CD14-positive monocyte (primary cell): ENCODE data around the gene MACROD2. TPM values are rescaled to one million over a fixed set of nuclear protein-coding genes. Genes with fewer than 3 reads are reported as not detected.

Experiments used
- DNase-seq, 3 donors: peaks; one replicate each; pipeline ENCODE4 v3.0.0-alpha.2; 2011 to 2022
- H2AFZ ChIP-seq: 2 replicates; pipeline ENCODE4 v1.6.0; 2012; ENCODE audit warnings: mild to moderate bottlenecking, low read depth, low read length, inconsistent platforms; ENCODE audit not compliant: insufficient read depth, poor library complexity, severe bottlenecking
- H3K27ac ChIP-seq, 2 donors: 1 replicate in 1 of 2; 2 replicates in 1 of 2; pipeline ENCODE4 v1.5.1; 2012 to 2013; ENCODE audit warnings: low read length in 2 of 2, control low read depth in 1 of 2, inconsistent platforms in 1 of 2, low read depth in 1 of 2, mild to moderate bottlenecking in 1 of 2
- H3K27me3 ChIP-seq, 2 donors: one replicate each; pipeline versions ENCODE4 v1.6.0 to v1.6.1; 2011 to 2013; ENCODE audit warnings: low read length in 2 of 2; ENCODE audit not compliant: control insufficient read depth in 2 of 2, insufficient read depth in 2 of 2
- H3K36me3 ChIP-seq, 2 donors: replicated peaks in 1 of 2; 1 replicate in 1 of 2; 2 replicates in 1 of 2; pipeline versions ENCODE4 v1.5.1 to v1.6.1; 2012 to 2013; ENCODE audit warnings: low read length in 2 of 2, control low read depth in 1 of 2, inconsistent platforms in 1 of 2, mild to moderate bottlenecking in 1 of 2; ENCODE audit not compliant: insufficient read depth in 2 of 2, control insufficient read depth in 1 of 2
- H3K4me1 ChIP-seq, 2 donors: 1 replicate in 1 of 2; 2 replicates in 1 of 2; pipeline versions ENCODE4 v1.5.1 to v1.6.1; 2012 to 2013; ENCODE audit warnings: low read length in 2 of 2, control low read depth in 1 of 2, inconsistent platforms in 1 of 2, mild to moderate bottlenecking in 1 of 2, moderate library complexity in 1 of 2; ENCODE audit not compliant: insufficient read depth in 2 of 2, control insufficient read depth in 1 of 2
- H3K4me2 ChIP-seq: replicated peaks from 2 replicates; pipeline ENCODE3; 2012; ENCODE audit warnings: low read length, moderate library complexity, mild to moderate bottlenecking; ENCODE audit not compliant: poor library complexity, severe bottlenecking; ENCODE audit errors: extremely low read depth
- H3K4me3 ChIP-seq, 3 experiments: fragments of 200-600 bp in 1 of 3; sonication (generic) in 1 of 3; replicated peaks in 1 of 3; 1 replicate in 2 of 3; 2 replicates in 1 of 3; pipeline ENCODE4 v1.5.1; 2011 to 2013; ENCODE audit warnings: low read length in 3 of 3, mild to moderate bottlenecking in 3 of 3, control low read depth in 2 of 3, low read depth in 2 of 3, inconsistent platforms in 1 of 3, moderate library complexity in 1 of 3
- H3K79me2 ChIP-seq: 2 replicates; pipeline ENCODE4 v1.6.0; 2012; ENCODE audit warnings: mild to moderate bottlenecking, control low read depth, inconsistent platforms, low read length, moderate library complexity; ENCODE audit not compliant: insufficient read depth
- H3K9ac ChIP-seq: 2 replicates; pipeline ENCODE4 v1.6.0; 2017; ENCODE audit warnings: low read length, mild to moderate bottlenecking; ENCODE audit not compliant: insufficient read depth, poor library complexity, severe bottlenecking
- H3K9me3 ChIP-seq, 2 donors: replicated peaks in 1 of 2; 1 replicate in 1 of 2; 2 replicates in 1 of 2; pipeline versions ENCODE4 v1.5.1 to v1.6.1; 2012 to 2013; ENCODE audit warnings: low read length in 2 of 2, control low read depth in 1 of 2; ENCODE audit not compliant: control insufficient read depth in 1 of 2, insufficient read depth in 1 of 2
- H4K20me1 ChIP-seq: 2 replicates; pipeline ENCODE4 v1.6.0; 2012; ENCODE audit warnings: mild to moderate bottlenecking, low read length, control low read depth, moderate library complexity; ENCODE audit not compliant: insufficient read depth
- H3K27ac Mint-ChIP-seq, 7 donors: one replicate each; pipeline ENCODE4 v1.8.0; 2020; ENCODE audit warnings: mild to moderate bottlenecking in 7 of 7, mixed read lengths in 7 of 7, moderate library complexity in 6 of 7, inconsistent platforms in 2 of 7
- H3K27me3 Mint-ChIP-seq, 3 donors: one replicate each; pipeline ENCODE4 v1.8.0; 2021 to 2022; ENCODE audit warnings: low read depth in 3 of 3, mild to moderate bottlenecking in 3 of 3, mixed read lengths in 3 of 3, moderate library complexity in 3 of 3, inconsistent platforms in 1 of 3
- H3K36me3 Mint-ChIP-seq, 2 donors: one replicate each; pipeline ENCODE4 v1.8.0; 2020; ENCODE audit warnings: mixed read lengths in 2 of 2, inconsistent platforms in 1 of 2, mild to moderate bottlenecking in 1 of 2
- H3K4me1 Mint-ChIP-seq: one replicate; pipeline ENCODE4 v1.8.0; 2020; ENCODE audit warnings: mild to moderate bottlenecking, mixed read lengths
- H3K4me3 Mint-ChIP-seq, 2 donors: one replicate each; pipeline ENCODE4 v1.8.0; 2020; ENCODE audit warnings: mild to moderate bottlenecking in 2 of 2, mixed read lengths in 2 of 2, moderate library complexity in 1 of 2
- H3K9me3 Mint-ChIP-seq, 7 donors: one replicate each; pipeline ENCODE4 v1.8.0; 2020 to 2022; ENCODE audit warnings: mixed read lengths in 7 of 7, mild to moderate bottlenecking in 6 of 7, moderate library complexity in 6 of 7, inconsistent platforms in 2 of 7
- WGBS: methylation state at CpG from one replicate; pipeline ENCODE4 v1.1.5; 2013; ENCODE audit warnings: missing lambda C conversion rate; ENCODE audit not compliant: insufficient coverage; 5-methylcytosine and 5-hydroxymethylcytosine counted together
- intact Hi-C, 2 donors: fragments of 100-400 bp; cut with micrococcal nuclease; formaldehyde crosslinking; loops; one replicate each; pipeline versions ENCODE4 v1.15.0 to v1.15.1; 2023
- polyA plus RNA-seq, 3 donors: library from polyadenylated mRNA; depleted of rRNA in 1 of 3; unstranded in 2 of 3; stranded (reverse) in 1 of 3; fragments of 300-500 nt in 2 of 3; fragments of >200 nt in 1 of 3; fragmentation: Illumina TruSeq in 2 of 3; gene quantifications; 1 replicate in 2 of 3; 2 replicates in 1 of 3; pipeline ENCODE4 v1.2.3, GENCODE V29; 2012 to 2021
- TF ChIP-seq, protein P1 (sequence below): fragments of 200-600 bp; IDR thresholded peaks from one replicate; pipeline ENCODE4 v1.8.0; 2022; ENCODE audit warnings: antibody characterized with exemption, mild to moderate bottlenecking

Gene MACROD2
- polyA plus RNA-seq, 3 donors: 0.23 TPM; not detected in 2

- TF ChIP-seq, protein P1, sequence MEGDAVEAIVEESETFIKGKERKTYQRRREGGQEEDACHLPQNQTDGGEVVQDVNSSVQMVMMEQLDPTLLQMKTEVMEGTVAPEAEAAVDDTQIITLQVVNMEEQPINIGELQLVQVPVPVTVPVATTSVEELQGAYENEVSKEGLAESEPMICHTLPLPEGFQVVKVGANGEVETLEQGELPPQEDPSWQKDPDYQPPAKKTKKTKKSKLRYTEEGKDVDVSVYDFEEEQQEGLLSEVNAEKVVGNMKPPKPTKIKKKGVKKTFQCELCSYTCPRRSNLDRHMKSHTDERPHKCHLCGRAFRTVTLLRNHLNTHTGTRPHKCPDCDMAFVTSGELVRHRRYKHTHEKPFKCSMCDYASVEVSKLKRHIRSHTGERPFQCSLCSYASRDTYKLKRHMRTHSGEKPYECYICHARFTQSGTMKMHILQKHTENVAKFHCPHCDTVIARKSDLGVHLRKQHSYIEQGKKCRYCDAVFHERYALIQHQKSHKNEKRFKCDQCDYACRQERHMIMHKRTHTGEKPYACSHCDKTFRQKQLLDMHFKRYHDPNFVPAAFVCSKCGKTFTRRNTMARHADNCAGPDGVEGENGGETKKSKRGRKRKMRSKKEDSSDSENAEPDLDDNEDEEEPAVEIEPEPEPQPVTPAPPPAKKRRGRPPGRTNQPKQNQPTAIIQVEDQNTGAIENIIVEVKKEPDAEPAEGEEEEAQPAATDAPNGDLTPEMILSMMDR: no peak
- Histone ChIP-seq H3K9me3 (no peaks in the 10 kb centered on the region), H3K36me3 (no peaks in the 10 kb centered on the region), H3K9ac (no peak overlapping the region), H3K4me3 (no peak overlapping the region), H3K27me3 (no peaks in the 10 kb centered on the region), H3K27ac (no peak overlapping the region), H2AFZ (no peak overlapping the region), H3K4me2 (no peak overlapping the region), H3K4me1 (no peaks in the 10 kb centered on the region), H3K79me2 (no peaks in the 10 kb centered on the region), H4K20me1 (no peaks in the 10 kb centered on the region)
- Mint-ChIP-seq H3K36me3 (no peaks in the 10 kb centered on the region), H3K4me3 (no peak overlapping the region), H3K9me3 (peaks cover 0 to 4% (median 2%) of the 10 kb centered on the region in 7 donors), H3K27ac (no peak overlapping the region), H3K27me3 (peaks cover 0 to 1% (median 0%) of the 10 kb centered on the region in 3 donors), H3K4me1 (no peaks in the 10 kb centered on the region)
- intact Hi-C loops: no loop called here
- WGBS: no CpG with 5 or more reads among the region's 1 CpG
- DNase-seq: no peak
Measured at GRCh38 chr20:15081261-15081660, 1085.9 kb downstream of the MACROD2 start.

DNA sequence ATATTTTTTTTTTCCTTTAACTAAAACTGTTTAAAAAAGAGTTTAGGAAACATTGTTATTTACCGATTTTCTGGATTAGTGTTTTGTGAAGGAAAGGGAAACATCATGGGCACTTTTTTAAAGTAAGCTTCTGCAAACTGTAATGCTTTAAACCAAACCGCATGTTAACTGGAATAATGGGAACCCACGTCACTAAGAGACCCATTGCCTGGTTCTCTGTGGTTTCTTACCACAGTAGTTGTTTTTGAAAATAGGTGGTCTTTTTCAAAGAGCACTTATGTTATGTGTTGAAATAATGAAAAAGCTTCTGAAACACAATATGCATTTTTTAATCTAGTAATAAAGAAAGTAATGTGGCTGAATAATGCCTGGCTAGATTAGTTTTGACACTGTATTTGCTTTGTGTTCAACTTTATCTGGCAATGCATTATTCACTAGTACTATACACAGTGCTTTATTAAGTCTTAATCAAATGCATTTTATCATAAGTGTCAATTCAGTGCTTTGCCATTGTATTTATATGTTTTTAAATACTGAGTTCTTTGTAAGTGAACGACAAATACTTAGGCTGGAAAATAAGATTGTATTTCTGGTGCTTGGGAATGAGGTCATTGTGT is 1096.2 kb downstream of the MACROD2 start:
- no peak overlapping the region for H3K9ac ChIP-seq
- WGBS: 40% methylated on average over 1 of the region's 4 CpGs

More for the DNA sequence above, 1096.2 kb downstream of the MACROD2 start:
- Histone ChIP-seq H3K79me2 (no peaks in the 10 kb centered on the region), H3K4me3 (no peak overlapping the region), H3K4me1 (no peaks in the 10 kb centered on the region), H3K4me2 (no peak overlapping the region), H3K27me3 (no peaks in the 10 kb centered on the region), H3K9me3 (peaks cover 0 to 6% of the 10 kb centered on the region in 2 donors), H3K27ac (no peak overlapping the region), H3K36me3 (no peaks in the 10 kb centered on the region), H4K20me1 (no peaks in the 10 kb centered on the region), H2AFZ (no peak overlapping the region)
- Mint-ChIP-seq H3K27ac (no peak overlapping the region), H3K27me3 (peaks cover 0 to 2% (median 0%) of the 10 kb centered on the region in 3 donors), H3K4me1 (no peaks in the 10 kb centered on the region), H3K9me3 (peaks cover 0 to 9% (median 7%) of the 10 kb centered on the region in 7 donors), H3K4me3 (no peak overlapping the region), H3K36me3 (no peaks in the 10 kb centered on the region)
- TF ChIP-seq, protein P1: no peak
- DNase-seq: no peak
- intact Hi-C loops: no loop called here
